D721Med (cell line): Measurements from ENCODE around the gene CDH1.

Experiments
- DNase-seq: peaks from one replicate; pipeline ENCODE4 v3.0.0; 2011; ENCODE audit warnings: low spot score; ENCODE audit not compliant: insufficient read length
- FAIRE-seq: peaks from 2 replicates; lab custom pipeline; 2011; peaks lifted over from hg19 to GRCh38; lab: Jason Lieb, UNC
- TF ChIP-seq, protein P1 (sequence below): IDR thresholded peaks from 2 replicates; pipeline ENCODE4 v1.5.1; 2012; ENCODE audit warnings: mild to moderate bottlenecking, control low read depth; ENCODE audit not compliant: insufficient read depth; ENCODE audit errors: missing control alignments

The CDH1 gene

DNA sequence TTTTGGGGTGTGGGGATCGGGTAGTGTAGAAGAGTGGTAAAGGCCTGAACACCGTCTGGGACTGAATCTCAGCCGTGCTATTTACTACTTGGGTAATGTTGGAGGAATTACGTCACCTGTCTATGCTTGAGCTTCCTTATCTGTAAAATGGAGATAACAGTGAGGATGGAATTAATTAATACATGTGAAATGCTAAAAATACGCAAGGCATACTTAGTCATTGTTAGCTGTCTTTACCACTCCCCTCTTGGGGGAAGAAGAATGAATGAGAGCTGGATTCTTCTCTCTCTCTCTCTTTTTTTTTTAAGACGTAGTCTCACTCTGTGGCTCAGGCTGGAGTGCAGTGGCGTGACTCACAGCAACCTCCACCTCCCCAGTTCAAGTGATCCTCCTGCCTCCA lies 65.1 kb downstream of the CDH1 start:
- TF ChIP-seq, protein P1, sequence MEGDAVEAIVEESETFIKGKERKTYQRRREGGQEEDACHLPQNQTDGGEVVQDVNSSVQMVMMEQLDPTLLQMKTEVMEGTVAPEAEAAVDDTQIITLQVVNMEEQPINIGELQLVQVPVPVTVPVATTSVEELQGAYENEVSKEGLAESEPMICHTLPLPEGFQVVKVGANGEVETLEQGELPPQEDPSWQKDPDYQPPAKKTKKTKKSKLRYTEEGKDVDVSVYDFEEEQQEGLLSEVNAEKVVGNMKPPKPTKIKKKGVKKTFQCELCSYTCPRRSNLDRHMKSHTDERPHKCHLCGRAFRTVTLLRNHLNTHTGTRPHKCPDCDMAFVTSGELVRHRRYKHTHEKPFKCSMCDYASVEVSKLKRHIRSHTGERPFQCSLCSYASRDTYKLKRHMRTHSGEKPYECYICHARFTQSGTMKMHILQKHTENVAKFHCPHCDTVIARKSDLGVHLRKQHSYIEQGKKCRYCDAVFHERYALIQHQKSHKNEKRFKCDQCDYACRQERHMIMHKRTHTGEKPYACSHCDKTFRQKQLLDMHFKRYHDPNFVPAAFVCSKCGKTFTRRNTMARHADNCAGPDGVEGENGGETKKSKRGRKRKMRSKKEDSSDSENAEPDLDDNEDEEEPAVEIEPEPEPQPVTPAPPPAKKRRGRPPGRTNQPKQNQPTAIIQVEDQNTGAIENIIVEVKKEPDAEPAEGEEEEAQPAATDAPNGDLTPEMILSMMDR = no peak
- DNase-seq (no peak), FAIRE-seq (no peak)

DNA sequence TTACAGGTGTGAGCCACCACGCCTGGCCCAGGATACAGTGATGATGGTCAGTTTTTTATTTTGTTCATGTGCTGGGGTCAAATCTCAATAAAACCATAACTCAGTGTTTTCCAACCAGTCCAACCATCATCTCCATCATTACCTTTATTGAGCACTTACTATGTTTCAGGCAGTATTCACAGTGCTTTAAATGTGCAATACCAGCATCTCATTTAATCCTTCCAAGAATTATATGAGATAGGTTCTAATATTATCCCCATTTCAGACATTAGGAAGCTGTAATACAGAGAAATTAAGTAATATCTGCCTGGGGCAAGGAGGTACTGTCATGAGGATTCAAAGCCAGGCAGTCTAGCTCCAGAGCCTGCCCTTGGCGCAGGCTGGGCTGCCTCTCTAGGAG lies 69.3 kb downstream of the CDH1 start:
- FAIRE-seq = no peak
- DNase-seq = no peak
- TF ChIP-seq, protein P1 = no peak

DNA sequence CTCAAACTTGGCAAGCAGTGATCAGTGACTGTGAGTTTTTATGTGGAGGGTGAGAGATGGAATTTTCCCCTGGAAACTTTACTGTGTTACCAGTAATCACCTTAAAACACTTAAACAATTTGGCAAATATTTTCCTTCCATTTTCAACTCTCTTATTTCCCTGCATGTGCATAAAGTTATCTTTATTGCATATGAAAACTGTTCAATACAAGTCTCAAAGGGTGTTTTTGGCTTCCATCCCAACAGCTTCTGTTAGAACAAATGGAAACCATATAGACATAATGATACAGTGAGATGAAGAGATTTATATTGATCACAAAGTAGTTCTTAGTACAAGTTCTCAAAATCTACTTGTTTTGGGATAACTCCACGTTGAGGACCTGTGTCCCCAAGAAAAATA lies 69.9 kb downstream of the CDH1 start:
- TF ChIP-seq, protein P1 = no peak
- FAIRE-seq (no peak), DNase-seq (no peak)

DNA sequence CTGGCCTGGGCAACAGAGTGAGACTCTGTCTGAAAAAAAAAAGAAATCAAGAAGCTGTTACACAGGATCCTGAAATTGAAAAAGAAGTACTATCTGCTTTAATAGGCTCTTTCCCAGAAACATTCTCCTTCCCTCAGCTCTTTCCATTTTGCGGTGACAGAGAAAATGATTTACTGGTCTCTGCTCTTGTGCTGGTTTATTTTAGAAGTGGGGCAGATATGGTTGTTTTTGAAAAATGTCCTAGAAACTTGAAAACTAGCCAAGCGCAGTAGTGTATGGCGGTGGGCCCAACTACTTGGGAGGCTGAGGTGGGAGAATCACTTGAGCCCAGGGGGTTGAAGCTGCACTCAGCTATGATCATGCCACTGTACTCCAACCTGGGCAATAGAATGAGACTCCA lies 77.4 kb downstream of the CDH1 start:
- TF ChIP-seq, protein P1 = no peak
- no peak for DNase-seq
- FAIRE-seq = no peak

DNA sequence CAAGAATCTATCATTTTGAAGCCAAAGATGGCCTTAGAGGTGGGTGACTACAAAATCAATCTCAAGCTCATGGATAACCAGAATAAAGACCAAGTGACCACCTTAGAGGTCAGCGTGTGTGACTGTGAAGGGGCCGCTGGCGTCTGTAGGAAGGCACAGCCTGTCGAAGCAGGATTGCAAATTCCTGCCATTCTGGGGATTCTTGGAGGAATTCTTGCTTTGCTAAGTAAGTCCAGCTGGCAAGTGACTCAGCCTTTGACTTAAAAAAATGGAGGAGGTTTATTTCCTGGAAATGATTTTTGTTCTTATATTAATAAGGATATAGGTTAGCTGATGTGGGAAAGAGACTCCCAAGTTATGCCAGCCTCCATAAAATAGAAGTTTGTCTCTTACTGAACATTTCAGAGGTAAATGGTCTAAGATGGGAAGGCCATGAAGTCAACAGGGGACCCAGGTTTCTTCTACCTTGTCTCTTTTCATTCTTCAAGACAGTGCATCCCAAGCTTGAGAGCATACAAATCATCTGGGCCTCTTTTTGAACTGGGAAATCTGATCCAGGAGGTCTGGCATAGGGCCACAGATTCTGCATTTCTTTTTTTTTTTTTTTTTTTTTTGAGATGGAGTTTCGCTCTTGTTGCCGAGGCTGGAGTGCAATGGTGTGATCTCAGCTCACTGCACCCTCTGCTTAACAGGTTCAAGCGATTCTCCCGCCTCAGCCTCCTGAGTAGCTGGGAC lies 86.5 kb downstream of the CDH1 start:
- no peak for DNase-seq
- TF ChIP-seq, protein P1 = no peak
- no peak for FAIRE-seq

DNA sequence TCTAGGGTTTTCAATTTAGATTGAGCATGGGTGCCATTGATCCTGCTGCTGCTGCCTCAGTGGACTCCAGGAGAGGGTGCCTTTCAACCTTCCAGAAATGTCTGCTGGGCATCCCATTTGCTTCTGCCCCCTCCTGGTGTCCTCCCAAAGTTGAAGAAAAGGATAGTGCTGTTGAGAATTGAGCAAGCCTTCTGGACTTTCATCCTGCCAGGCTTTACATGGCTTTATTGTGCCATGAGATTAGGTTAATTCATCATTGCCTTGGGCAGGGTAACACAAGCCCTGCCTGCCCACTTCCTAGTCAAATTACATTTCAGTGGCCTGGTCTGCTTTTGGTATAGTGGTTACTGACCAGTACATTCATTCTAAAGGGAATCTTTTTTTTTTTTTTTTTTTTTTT lies 88.3 kb downstream of the CDH1 start:
- no peak for FAIRE-seq
- TF ChIP-seq, protein P1 = no peak
- DNase-seq = no peak

DNA sequence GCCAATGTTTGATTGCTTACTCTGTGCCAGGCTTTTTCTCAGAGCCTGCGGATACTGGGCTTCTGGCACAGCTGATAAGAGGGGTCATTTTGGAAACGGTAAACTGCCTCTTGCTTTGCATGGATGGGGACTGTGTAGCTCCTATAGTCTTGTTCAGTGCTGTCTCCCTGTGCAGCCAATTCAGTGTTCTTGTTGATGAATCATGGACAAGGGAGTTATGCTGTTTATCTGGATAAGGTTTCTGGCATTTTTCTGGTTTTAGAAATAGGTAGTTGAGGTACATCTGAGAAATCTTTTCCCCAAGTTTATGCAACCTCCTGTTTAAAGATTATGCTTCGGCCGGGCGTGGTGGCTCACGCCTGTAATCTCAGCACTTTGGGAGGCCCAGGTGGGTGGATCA lies 89.6 kb downstream of the CDH1 start:
- TF ChIP-seq, protein P1 = no peak
- DNase-seq = no peak
- FAIRE-seq = no peak
